NCI-H2196 treated with DMSO at 0.1 percent for 48 hours (cell line): ENCODE results near the gene CAPN5.

Experiments
- DNase-seq: peaks from one replicate; lab custom pipeline; 2025; ENCODE audit not compliant: unreplicated experiment; lab: John Stamatoyannopoulos, UW

The CAPN5 gene

DNA sequence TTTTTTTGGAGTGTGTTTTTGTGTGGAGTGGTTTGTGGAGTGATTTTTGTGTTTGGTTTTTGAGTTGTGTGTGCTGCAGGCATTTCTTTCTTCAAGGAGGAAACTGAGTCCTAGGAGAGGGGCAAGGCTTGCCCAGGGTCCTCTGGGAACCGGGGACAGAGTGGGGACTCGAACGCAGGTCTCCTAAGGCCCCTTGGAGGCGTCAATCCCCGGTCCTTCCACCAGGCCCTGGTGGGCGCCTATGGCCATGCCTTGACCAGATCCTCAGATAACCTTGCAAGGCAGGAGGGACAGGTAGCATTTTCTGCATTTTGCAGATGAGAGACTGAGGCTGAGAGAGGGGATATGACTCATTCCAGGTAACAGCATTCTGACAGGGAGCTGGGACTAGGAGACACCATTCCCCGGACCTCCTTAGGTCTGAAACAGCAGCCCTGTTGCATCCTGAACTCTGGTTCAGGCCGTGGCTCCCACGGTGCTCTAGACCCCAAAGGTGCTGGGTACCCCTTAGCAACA, 100.4 kb downstream of the CAPN5 start:
- no peak for DNase-seq

DNA sequence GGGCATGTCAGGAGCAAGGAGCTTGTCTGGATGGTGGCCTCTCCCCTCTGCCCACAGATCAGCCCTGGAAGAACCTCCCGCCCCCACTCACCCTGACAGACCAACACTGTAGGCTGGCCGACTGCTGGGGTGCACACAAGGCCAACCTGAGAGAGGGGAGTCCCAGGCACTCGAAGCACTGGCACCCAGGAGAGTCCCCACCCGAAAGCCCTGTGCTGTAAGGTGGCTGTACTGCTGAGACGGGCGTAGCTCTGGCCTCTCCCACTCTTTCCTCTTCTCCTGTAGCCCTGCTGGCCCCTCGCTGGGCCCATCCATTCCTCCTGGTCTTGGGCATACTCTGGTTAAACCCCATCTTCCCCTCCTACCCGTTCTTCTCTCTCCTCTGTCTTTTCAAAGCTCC, 101.0 kb downstream of the CAPN5 start:
- no peak for DNase-seq

DNA sequence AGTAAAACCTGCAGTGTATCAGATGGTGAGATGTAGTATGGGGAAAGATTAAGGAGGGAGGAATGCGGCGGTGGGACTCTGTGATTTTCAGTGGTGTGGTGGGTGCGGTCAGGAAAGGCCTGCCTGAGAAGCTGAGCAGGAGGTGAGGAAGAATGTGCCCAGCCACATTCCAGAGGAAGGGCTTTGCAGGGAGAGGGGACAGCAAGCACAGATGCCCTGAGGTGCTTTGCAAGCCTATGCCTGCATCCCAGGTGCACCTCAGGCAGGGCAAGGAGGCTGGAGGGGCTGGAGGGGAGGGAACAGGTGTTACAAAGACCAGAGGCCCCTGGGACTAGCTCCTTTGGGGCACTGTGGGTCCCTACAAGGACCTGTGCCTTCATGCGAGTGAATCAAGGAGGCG, 103.3 kb downstream of the CAPN5 start:
- DNase-seq, result no peak

DNA sequence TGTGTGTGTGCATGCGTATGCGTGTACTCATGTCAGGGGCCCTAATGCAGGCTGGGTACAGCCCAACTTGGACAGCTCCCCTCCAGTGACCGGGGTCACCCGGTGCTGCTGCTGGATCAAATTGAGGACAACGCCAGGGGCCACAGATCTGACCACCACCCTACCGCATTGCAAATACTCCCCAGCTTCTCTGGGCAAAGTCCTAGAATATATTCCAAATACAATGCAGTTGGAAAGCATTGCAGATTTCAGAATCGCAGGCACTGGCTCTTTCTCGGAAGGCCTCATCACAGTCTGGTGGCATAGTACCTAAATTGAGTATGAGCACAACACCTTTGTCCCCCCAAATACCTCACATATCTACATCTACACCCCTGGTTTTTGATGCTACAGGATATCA, 104.5 kb downstream of the CAPN5 start:
- DNase-seq, result no peak

DNA sequence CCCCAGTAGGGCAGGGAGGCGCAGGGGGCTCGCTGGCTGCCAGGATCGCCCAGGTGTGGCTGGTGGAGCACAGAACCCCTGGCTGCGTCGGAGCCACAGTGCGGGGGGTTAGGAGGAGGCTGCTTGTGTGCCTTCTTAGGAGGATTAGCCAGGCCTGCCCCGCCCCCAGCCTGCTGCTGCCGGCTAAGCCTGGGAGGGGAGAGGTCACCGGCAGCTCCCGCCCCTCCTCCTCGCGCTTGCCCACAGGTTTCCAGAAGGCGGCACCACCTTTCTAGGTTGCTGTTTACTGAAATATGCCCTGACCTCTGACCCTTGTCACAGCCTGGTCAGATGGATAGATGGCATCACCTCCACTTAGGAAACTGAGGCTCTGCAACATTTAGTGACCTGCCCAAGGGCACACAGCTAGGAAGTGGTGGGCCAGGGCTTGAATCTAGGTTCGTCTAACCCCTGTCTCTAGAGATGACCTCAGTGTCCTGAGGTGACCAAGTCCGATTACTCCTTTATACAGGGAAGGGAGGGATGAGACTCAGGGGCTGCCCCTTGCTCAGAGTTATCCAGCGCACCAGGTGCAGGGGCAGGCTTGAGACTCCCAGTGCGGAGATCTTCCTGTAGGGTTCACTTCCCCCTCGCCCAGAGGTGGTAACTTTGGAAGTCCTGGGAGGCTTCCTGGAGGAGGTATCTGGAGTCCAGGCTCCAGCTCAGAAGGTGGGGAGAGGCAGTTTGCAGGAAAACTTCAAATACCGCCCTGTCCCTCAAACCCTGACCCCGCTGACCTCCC, 105.3 kb downstream of the CAPN5 start:
- DNase-seq, result no peak

DNA sequence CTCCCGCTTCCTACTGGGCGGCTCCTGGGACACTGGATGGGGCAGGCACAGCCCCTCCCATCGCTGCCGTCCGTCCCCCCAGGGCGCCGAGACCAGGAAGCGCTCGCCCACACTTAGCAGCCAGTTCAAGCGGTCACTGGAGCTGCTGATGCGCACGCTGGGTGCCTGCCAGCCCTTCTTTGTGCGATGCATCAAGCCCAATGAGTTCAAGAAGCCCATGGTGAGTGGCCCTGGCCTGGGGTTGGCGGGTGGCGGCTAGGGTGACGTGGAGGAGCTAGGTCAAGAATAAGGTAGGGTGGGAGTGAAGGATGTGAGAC, 105.9 kb downstream of the CAPN5 start:
- no peak for DNase-seq

DNA sequence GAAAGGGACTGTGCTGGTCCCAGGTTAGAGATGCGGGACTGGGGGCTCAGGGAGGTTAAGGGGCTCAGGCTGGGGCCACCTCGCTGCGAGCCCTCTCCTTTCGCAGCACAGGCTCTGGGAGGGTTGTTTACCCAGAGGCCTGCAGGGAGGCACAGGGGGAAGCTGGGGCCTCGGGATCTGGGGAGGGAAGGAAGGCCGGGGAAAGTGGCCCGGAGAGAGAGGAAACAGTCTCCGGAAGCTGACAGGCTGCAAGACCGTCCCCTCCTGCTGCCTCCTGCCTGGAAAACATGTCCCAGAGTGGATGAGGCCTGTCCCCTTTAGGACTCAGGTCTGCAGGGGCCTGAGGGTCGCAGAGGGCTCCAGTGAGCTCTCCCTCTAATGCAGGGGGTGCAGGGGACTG, 106.7 kb downstream of the CAPN5 start:
- DNase-seq, result no peak

DNA sequence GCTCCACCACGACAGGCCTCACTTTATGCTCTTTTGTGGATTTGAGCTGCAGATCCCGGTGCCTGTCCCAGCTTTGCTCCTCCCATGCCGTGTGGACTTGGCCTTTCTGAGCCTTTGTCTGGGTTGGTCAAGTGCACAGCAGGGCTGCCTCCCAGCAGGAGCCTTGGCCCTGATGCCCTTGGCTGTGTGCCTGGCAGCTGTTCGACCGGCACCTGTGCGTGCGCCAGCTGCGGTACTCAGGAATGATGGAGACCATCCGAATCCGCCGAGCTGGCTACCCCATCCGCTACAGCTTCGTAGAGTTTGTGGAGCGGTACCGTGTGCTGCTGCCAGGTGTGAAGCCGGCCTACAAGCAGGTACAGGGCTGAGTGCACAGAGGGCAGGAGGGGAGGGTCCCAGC, 107.8 kb downstream of the CAPN5 start:
- DNase-seq, result peak; percentile 80

DNA sequence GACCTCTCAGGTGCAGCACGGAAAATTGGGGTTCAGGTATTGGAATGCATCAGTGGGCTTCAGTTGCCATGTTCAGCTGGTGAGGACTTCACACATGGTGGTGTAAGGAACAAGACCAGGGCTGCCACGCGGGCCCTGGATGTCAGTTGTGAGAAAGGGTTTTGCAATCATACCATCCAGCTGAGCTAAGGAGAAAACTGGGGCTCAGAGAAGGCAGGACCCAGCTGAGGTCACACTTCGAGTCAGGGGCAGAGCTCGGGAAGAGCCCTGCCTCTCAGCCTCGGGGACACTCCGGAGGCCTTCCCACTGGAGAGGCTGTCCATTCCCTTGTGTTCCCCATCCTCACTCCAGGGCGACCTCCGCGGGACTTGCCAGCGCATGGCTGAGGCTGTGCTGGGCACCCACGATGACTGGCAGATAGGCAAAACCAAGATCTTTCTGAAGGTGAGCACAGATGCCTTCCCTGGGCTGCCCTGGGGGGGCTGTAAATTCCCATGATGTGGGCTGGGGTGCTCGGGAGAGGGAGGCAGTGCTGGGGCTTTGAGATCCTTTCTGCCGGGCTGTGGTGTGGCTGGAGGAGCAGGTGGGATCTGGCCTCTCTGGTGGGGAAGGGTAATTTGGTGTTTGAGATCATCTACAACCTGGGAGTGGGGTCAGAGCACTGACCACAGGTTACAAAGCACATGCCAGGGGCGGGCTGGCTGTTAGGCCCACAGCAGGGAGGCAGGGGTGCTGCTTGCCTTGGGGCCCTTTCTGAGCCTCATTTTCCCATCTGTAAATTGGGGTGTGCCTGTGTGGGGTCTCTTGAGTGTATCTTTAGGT, 108.5 kb downstream of the CAPN5 start:
- DNase-seq, result no peak
